Stimulated activated CD4-positive, alpha-beta T cell treated with anti-CD3 and anti-CD28 coated beads, Interleukin-4, amount 100 ng/mL, for 1 hour (primary cell): Measurements from ENCODE around the gene RBM17.
"Not testable (repeated sequence)": the region's sequence is repeated elsewhere in the genome, so short reads cannot be mapped to it uniquely, and the experiment has no call there.

Experiments
- DNase-seq: peaks from one replicate; pipeline ENCODE4 v3.0.0-alpha.2; 2020

Gene RBM17

DNA sequence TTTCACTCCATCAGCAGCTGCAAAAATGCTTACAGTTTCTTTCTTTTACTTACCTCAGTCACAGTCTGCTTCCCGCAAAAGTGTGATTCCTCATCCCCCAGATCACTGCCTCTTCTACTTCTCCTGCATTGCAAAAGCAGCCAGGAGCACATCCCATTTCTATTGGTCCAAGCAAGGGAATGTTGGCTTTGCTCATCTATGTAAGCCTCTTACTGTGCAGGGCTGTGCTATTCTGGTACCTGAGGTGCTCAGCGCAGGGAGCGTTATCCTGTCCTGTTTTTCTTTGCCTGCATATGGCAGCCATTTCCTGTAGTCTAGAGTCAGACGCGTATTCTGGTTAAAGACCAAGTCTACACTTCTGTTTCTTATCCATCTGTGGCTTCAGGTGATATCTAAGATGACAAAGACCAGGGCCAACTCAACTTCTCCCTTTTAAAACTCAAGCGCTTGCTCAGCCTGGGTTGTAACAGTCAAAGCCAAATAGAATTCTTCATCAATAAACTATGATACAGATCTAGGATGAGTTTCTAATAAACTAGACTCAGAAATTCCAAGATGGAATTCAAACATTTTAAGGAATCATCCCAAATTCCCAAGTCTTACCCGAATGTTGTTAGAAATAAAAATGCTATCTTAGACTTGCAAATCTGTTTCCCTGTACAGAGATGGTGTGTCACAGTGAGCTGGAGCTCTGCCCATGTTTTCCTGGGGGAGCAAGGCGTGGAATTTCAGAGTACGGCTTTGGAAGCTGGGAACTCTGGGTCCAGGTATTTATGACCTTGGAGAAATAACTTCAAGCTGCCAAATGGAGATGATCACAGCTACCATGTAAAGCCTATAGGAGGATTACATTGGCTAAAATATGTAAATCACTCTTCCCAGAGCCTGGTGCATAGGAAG lies 6.1 kb upstream of the RBM17 start:
- no peak for DNase-seq

DNA sequence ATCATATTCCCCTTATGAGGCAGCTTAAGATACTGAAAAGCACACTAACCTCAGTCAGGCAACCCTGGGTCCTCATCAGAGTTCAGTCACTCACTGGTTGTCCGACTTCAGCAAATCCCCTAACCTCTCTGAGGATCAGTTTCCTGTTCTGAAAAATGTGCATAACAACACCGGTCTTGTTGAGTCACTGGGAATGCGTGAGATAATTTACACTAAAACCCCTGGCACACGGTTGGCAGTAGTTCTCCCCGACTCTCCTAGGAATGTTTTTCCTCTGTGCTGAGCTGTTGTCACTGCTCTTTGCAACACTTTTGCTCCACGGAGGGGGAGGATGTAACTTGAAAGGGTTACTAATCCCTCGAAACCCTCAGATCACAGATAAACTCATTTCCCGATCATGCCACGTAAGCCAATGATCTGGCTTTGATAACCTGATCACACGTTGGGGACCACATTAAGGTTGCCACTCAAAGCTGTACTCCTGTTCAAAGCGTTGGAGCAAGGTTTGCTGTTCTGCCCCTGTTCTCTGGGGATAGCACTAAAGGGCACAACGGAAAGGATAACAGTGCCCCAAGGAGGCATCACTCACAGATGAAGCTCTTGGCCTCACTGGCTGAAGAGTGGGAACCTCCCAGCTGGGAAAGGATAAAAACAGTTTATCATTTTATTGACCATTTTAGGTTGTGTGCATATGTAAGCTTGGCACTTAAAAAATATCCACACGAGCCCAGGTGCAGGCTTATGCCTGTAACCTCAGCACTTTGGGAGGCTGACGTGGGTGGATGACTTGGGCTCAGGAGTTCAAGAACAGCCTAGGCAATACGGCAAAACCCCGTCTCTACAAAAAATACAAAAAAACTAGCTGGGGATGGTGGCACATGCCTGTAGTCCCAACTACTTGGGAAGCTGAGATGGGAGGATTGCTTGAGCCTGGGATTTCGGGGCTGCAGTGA lies 5.0 kb upstream of the RBM17 start:
- DNase-seq, result peak; percentile 43

DNA sequence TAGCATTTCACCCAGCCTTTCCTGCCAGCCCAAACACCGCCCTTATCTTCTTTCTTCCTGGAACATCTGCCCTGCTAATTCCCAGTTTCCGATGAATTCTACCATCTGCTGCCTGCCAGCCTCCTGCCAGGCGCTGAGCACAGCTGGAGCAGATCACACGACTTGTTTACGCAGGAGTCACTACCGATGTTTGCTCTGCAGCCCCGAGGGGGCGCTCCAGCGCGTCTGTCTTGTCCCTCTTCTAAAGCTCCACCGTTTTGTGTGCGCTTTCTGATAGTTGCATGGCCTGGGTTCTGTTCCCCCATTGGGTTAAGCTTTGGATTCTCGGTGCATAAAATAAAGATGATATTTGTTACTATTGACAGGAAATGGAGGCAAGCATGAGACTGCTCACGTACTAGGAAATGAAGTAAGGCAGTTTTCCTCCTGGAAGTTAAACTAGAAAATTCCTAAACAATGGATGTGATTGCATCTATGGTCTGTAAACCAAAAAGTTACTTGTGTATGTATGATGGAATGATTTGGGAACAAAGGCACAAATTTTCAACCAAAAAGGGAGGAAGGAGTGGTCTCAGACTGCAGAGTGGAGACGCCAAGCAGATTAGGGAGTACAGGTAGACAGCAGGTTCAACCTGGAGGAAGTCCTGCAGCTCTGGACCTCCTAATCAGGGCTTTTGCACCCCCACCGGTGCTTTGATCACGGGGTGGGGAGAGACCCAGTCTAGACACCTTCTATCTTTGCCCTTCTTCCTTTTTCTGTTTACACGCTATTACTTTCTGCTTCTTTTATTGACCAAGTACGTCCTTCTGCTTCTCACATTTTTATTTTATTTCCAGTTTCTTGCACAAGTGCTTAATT lies 2.2 kb upstream of the RBM17 start:
- DNase-seq, result peak; percentile 90

DNA sequence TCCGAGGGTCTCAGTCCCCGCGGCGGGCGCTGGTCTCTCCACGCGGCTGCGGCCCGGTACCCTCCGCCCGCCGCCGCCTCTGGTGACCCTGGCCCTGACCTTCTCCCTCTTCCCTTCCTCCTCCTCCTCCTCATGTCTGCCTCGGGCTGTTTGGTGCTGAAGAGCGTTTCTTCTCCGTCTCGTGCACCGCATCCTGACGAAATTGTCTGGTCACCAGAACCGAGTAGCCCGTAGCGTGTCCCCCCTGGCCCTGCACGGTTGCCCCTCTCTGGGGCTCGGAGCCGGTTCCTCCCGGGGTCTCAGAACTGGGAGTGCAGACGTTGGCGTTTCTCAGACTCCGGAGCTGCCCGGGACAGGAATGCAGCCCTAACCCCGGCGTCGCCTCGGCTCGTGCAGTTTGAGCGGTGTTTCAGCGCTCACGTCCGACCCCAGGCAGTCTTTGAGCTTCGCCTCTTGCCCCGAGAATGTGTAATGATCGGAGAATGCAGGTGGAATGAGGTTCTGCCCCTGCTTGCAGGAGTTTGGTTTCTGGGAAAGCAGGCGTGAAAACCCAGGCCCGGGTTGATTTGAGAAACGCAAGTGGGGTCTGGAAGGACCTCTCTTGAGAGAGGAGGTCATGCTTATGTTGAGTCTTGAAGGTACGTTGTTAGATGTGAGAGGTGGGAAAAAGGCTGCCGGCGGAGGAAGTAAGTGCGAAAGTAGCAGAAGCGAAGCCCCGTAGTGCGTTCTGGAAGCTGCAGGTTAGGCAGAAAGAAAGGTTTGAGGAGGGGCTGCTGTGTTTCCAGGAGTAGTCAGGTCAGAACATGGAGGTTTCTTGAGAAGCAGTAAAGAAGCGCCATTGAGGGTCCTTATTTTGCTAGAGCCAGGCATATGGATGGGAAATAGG lies 743 bp downstream of the RBM17 start:
- peak; percentile 15 for DNase-seq

DNA sequence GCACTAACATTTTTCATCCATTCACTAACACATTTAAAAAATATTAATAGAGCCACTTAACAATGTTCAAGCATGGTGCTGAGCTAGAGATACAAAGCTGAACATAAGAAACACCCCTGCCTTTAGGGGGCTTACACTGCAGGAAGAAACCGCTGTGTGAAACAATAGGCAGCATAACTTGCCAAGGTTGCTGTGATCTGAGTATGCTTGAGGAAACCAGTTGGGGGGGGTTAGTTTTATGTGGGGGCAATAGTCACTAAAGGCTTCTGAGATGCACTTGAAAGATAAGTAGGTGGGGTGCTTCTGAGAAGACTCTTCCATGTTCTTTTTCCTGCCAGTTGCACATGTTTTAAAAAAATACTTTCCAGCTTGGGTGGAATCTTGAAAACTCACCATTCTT lies 2.8 kb downstream of the RBM17 start:
- no peak for DNase-seq

DNA sequence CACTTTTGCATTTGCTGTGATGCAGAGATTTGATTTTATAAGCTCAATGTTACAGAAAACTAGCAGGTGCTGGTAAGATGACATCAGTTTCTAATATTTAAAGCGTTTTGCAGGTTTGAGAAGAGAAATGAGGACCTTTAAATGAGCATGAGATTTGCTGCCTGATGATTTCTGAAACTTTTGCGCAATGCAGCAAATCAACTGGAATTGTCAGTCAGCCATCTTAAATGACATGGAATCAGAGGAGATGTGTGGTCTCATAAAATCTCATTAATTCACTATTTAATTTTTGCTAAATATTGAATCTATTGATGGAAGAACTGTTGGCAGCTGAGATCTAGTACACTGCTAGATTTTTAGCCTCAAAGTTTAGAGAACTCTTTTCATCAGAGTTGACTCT lies 3.9 kb downstream of the RBM17 start:
- DNase-seq, result no peak

DNA sequence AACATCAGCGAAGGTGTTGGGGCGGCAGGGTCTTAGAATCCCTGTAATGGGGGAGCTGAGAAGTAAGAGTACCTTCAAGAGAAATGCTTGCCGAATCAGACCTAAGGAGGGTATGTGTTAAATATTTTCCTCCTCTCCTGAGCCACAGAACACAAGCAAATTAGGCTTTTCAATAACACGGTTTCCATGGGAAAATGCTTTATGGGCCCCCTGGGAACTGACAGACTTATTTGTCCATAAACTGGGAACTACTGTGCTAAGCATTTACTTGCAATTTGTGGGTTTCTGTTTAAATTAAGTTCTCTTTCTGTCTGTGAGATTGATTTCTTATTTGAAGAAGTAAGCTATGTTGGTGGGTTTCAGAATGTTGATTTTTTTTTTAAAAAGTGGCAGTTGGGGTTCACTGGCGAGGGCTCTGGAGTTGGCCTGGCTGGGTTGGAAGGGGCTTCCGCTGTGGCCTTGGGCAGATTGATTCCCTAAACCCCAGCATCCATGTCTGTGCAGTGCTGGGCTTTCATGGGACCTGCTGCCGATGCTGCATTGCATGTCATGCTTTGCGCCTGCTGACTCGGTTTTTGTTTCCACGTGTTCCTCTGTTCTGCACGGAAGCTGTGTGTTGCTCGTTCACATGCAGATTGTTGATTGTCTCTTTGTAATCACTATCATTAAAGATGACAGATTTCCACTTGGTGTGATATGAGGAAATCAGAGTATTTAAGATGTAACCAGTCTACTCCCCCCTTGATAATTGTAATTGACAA lies 7.2 kb downstream of the RBM17 start:
- DNase-seq, result no peak

DNA sequence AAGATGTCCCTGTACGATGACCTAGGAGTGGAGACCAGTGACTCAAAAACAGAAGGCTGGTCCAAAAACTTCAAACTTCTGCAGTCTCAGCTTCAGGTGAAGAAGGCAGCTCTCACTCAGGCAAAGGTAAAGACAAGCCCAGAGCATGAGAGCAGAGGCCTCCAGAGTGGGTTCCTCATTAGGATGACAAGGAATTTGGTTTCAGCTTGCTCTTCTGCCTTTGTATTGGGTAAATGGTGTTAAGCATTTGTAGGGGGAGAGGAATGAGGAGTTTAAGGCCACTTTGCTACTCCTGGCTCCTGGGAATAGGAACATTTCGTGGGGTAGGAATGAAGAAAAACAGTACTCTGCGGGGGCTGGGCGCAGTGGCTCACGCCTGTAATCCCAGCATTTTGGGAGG lies 8.2 kb downstream of the RBM17 start:
- no peak for DNase-seq

DNA sequence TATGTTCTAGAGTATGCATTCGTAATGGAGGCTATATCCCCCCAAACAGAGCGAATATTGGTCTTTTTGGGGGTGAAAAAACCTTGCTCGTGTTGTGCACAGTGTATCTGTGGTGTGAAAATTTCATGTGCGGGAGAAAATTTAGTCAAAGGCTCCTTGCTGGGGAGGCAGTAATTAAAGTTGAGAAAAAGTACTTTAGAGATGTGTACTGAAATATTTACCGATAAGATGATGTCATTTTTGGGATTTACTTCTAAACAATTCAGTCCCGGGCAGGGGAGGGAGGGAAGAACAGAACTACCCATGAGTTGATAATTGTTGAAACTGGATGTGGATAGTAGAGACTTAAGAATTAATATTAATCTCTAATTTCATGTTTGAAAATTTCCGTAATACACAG lies 9.3 kb downstream of the RBM17 start:
- no peak for DNase-seq

DNA sequence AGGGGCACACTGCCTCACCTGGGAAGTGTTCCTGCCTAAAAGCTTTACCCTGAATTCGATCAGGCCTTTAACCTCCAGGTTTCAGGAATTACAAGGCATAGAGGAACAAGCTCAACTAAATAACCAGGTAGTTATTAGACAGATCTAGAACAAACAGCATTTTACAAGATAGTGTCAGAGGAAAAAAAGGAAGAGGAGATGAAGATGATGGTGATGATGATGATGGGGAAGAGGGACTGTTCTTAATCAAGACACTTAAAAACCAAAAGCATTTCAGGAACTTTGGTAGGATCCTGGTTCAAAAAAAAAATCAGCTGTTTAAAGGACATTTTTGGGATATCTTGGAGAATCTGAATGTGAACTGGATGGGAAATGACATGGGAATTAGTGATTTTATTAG lies 11.5 kb downstream of the RBM17 start:
- DNase-seq, result no peak

DNA sequence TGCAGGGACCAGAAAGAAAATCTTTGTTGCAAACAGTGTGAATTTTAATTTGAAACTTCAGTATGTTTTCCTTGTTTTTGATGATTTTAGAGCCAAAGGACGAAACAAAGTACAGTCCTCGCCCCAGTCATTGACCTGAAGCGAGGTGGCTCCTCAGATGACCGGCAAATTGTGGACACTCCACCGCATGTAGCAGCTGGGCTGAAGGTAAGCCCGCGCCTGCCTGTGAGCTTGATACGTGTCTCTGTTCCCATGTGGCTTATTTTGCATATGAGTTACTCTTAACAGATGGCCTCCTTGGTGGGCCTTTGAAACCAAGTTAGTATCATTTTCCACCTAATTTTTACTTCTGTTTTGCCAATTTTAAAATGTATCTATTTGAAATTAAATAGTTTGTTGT lies 12.3 kb downstream of the RBM17 start:
- no peak for DNase-seq

DNA sequence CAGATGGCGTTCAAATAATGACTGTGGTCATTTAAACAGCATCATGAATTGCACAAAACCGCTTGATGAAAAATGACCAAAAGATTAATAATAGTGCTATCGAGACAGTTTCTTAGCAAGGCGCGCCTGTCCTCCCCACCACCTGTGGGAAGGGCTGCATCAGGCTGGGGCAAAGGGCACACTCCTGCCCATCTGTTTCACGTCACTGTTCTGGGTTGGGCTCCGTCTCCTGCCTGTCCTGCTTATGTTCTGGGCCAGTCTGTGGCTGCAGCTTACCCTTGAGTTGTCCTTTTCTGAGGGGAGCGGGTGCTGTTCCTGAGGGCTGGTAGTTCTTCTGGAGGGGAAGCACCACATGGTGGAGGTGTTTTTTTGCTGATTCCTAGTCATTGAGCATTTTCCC lies 13.3 kb downstream of the RBM17 start:
- DNase-seq, result no peak

DNA sequence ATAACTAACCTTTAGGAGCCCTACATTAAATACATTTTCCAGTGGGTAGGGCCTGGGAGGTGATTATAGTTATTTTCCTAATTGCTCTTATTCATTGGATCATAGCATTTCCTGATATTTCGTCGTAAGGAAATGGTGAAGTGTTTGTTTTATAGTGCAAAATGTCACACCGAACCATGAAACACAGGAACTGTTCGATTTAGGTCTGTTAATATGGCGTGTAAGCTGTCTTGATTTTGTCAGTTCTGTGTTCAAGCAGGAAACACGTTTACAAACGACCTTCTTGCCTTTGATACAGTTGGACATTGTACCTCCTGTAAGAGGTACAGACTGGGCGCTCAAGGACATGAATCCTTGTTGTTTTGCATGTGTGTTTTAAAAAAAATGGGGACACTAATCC lies 14.8 kb downstream of the RBM17 start:
- no peak for DNase-seq

DNA sequence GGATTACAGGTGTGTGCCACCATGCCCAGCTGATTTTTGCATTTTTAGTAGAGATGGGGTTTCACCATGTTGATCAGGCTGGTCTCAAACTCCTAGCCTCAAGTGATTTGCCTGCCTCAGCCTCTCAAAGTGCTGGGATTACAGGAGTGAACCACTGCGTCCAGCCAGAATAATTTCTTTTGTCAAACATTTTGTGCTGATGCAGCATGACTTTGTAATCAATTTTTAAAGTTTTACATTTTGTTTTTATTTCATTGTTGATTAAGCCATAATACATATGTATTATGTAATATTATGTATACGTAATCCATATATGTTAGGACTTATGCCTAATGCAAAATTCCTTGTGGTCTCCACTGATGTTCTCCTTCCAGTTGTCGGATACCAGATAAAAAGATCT lies 18.8 kb downstream of the RBM17 start:
- DNase-seq, result not testable (repeated sequence)

DNA sequence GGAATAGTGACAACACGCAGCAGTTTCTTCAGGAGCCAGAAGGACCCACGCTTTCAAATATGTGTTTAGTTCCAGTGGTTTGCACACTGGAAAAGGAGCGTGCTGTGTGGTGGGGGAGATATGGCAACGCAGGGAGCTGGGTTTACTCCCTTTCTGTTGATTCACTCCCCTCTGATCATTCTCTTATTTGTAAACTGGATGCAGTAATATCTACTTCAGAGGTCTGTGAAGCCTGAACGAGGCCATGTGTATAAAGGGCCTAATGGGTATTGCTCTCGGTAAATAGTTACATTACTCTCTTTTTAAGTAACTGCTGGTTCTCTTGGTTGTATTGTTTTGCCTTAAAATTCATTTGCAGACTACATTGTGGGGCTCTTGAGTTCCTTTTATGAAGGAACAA lies 19.2 kb downstream of the RBM17 start:
- no peak for DNase-seq

DNA sequence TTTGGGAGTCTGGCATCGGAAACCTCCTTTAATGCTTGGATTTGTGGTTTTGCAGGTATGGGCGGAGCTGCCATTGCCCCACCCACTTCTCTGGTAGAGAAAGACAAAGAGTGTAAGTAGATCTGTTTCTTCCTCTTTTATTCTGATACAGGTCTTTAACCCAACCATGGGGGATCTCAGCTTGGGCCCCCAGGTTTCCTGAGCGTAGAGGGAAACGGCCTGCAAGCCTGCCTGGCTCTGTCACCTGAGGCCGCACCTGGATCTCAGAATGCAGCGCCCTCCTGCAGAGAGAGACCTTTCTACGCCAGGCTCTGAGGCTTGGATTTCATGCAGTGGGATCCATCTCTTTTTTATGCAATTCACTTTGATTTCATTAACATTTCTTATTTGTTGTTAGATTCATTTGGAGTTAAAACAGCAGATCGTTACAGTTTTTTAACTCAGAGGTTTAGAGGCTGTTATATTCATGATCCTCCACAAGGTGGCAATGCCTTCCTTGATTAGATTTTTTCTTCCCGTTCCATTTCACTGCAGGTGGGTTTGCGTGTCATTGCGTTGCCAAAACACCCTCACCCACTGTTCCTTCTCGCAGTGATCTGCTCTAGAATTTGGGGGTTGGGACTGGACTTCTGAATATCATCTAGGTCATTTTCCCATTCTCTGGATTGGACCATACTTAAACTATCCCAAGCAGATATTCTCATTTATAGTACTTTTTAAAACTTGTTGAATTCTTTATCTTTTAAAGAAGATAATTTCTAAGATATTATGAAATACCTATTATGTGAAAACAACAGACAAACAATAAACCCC lies 20.0 kb downstream of the RBM17 start:
- DNase-seq, result no peak

DNA sequence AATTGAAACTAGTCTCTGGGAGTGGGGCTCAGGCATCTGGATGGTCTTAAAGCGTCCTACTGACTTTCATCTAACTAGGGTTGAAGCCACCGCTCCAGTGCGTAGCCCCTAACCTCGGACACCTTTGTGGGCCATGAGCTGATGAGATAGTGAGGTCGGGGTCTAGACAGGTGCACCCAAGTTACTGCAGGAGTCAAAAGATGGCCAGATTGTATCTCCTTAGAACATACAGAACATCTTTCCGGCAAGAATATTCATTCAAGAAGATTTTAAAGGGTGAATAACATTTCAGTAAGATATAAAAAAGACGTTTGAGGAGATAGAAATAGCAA lies 20.6 kb downstream of the RBM17 start:
- DNase-seq, result no peak

DNA sequence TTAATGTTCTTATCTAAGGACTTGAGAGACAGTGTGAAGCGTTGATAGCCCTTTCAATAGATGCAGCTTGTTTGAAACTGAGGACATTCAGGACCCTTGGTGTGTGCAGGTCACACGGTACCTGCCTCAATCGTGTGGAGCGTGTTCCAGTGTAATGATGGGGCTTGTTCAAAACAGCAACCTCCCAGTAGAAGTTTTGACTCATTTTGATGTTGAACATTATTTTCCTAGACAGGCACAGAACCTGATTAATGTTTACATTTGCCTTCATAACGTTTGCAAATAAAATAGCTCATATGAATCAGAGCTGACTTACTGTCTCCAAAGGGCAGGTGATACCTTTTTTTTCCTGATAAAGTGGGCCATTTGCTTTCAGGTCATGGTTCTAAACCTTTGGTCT lies 21.3 kb downstream of the RBM17 start:
- DNase-seq, result no peak

DNA sequence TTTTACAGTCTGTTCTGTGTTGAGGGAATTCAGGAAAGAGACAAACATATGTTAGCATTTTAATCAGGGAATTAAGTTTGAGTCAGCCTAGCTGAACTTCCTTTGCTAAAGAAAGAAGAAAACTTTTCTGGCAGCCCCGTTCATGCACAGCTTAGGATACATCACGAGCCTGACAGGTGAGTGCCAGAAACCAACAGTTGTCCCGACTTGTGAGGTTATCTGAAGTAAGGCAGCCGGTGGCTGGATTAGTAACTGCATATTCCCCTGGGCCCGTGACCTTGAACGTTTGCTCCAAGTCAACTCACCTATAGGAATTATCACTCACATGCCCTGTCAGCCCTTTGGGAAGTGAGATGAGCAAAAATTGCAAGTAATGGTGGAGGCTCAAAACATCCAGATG lies 24.1 kb downstream of the RBM17 start:
- DNase-seq, result no peak

DNA sequence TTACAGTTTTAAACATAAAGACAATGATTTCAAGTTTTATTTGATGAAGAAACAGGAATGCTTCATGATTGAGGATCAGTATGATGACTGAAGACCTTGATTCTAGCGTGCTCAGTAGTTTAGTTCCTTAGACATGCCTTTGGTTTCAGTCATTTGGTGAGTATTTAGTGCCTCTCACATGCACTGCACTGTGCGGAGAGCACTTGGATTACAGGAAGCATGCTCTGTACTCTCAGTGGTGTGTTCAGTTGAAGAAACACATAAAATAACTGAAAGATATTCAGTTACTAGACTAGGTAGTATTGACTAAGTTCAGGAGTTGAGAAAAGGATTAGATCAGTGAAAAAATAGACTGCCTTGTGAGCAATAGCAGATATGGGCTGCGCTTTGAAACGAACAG lies 25.5 kb downstream of the RBM17 start:
- DNase-seq, result no peak
